Smooth muscle cell (in vitro differentiated cells): ENCODE results near the gene TLE7. TPM values are rescaled to one million over a fixed set of nuclear protein-coding genes. Genes with fewer than 3 reads are reported as not detected.

Source experiments
- DNase-seq: peaks from one replicate; lab custom pipeline; 2025; ENCODE audit not compliant: unreplicated experiment; lab: John Stamatoyannopoulos, UW
- H2AFZ ChIP-seq: fragments of 200-600 bp; sonication (generic); 2 replicates; pipeline ENCODE4 v1.6.0; 2016; ENCODE audit warnings: antibody characterized with exemption, low read depth, mild to moderate bottlenecking
- H3F3A ChIP-seq: fragments of 200-600 bp; sonication (generic); 2 replicates; pipeline ENCODE4 v1.6.0; 2017; ENCODE audit warnings: antibody characterized with exemption, low read depth
- H3K27ac ChIP-seq: fragments of 200-600 bp; sonication (generic); 2 replicates; pipeline ENCODE4 v1.5.1; 2016; ENCODE audit warnings: low read depth, mild to moderate bottlenecking
- H3K27me3 ChIP-seq: fragments of 200-600 bp; sonication (generic); 2 replicates; pipeline ENCODE4 v1.6.1; 2016; ENCODE audit warnings: low read depth, mild to moderate bottlenecking
- H3K36me3 ChIP-seq: fragments of 200-600 bp; sonication (generic); 2 replicates; pipeline ENCODE4 v1.5.1; 2016; ENCODE audit warnings: low read depth
- H3K4me1 ChIP-seq: fragments of 200-600 bp; sonication (generic); 2 replicates; pipeline ENCODE4 v1.5.1; 2016; ENCODE audit warnings: low read depth
- H3K4me2 ChIP-seq: fragments of 200-600 bp; sonication (generic); 2 replicates; pipeline ENCODE4 v1.6.0; 2016; ENCODE audit warnings: mild to moderate bottlenecking
- H3K4me3 ChIP-seq: fragments of 200-600 bp; sonication (generic); 2 replicates; pipeline ENCODE4 v1.5.1; 2016; ENCODE audit warnings: mild to moderate bottlenecking
- H3K79me2 ChIP-seq: fragments of 200-600 bp; sonication (generic); 2 replicates; pipeline ENCODE4 v1.6.0; 2016; ENCODE audit warnings: low read depth, mild to moderate bottlenecking
- H3K9ac ChIP-seq: fragments of 200-600 bp; sonication (generic); 2 replicates; pipeline ENCODE4 v1.6.0; 2016; ENCODE audit warnings: low read depth
- H3K9me3 ChIP-seq: fragments of 200-600 bp; sonication (generic); replicated peaks from 2 replicates; pipeline ENCODE4 v1.5.1; 2016; ENCODE audit warnings: low read depth
- H4K20me1 ChIP-seq: fragments of 200-600 bp; sonication (generic); 2 replicates; pipeline ENCODE4 v1.6.0; 2016; ENCODE audit warnings: low read depth
- WGBS: methylation state at CpG from one replicate; pipeline ENCODE4 v1.1.7; 2016; ENCODE audit warnings: low lambda C conversion rate; 5-methylcytosine and 5-hydroxymethylcytosine counted together
- polyA plus RNA-seq: library from polyadenylated mRNA; unstranded; fragments of >200 nt; fragmentation: Nextera tagmentation; extraction: Ambion mirVana; gene quantifications from 2 replicates; pipeline ENCODE4 v1.2.1, GENCODE V29; 2016
- total RNA-seq: library from RNA; depleted of rRNA; stranded (reverse); fragments of >200 nt; gene quantifications from 2 replicates; pipeline ENCODE4 v1.2.3, GENCODE V29; 2014
- TF ChIP-seq, protein P1 (sequence below): fragments of 200-600 bp; sonication (generic); IDR thresholded peaks from 2 replicates; pipeline ENCODE4 v1.5.1; 2017; ENCODE audit warnings: borderline replicate concordance, mild to moderate bottlenecking, antibody characterized with exemption; ENCODE audit not compliant: insufficient read depth, poor library complexity, severe bottlenecking

Gene TLE7
- total and polyA plus RNA-seq, 2 experiments from 2014 or later = not detected

DNA sequence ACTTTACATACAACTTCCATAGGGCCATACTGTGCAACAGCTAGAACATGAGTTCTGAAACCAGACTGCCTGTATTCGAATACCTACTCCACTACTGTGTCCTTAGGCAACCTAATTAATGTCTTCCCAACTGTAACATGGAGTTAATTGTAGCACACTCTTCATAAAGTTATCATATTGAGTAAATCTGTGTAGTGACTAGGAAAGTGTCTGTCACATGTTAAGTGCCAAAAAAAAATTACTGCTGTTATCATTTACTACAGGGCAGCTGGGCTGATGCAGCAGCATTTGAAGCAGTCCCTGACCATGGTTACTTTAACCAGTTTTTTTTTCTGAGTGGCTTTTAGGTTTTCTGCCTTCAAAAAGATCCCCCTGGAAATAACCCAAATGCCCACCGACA is 31.1 kb upstream of the TLE7 start:
- Histone ChIP-seq H2AFZ (no peak overlapping the region), H3K36me3 (no peaks in the 10 kb centered on the region), H4K20me1 (no peaks in the 10 kb centered on the region), H3K4me1 (no peaks in the 10 kb centered on the region), H3K4me2 (no peak overlapping the region), H3K9ac (no peak overlapping the region), H3F3A (no peaks in the 10 kb centered on the region), H3K27ac (no peak overlapping the region), H3K79me2 (no peaks in the 10 kb centered on the region), H3K9me3 (no peaks in the 10 kb centered on the region), H3K27me3 (no peaks in the 10 kb centered on the region), H3K4me3 (no peak overlapping the region)
- no peak for DNase-seq
- TF ChIP-seq, protein P1, sequence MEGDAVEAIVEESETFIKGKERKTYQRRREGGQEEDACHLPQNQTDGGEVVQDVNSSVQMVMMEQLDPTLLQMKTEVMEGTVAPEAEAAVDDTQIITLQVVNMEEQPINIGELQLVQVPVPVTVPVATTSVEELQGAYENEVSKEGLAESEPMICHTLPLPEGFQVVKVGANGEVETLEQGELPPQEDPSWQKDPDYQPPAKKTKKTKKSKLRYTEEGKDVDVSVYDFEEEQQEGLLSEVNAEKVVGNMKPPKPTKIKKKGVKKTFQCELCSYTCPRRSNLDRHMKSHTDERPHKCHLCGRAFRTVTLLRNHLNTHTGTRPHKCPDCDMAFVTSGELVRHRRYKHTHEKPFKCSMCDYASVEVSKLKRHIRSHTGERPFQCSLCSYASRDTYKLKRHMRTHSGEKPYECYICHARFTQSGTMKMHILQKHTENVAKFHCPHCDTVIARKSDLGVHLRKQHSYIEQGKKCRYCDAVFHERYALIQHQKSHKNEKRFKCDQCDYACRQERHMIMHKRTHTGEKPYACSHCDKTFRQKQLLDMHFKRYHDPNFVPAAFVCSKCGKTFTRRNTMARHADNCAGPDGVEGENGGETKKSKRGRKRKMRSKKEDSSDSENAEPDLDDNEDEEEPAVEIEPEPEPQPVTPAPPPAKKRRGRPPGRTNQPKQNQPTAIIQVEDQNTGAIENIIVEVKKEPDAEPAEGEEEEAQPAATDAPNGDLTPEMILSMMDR = no peak
- 96% methylated on average over 2 of the region's 2 CpGs for WGBS

DNA sequence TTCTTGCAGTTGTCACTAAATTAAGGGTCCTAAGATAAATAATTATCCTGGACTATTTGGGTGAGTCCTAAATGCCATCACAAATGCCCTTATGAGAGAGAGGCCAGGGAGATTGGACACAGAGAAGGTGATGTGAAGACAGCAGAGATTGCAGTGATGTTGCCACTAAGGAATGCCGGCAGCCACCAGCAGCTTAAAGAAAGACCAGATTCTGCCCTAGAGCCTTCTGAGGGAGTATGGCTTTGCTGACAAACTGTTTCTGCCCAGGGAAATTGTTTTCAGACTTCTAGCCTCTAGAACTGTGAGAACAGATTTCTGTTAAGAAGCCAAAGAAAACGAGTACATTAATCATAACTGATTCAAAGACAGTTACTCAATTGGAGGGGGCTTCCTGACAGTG is 30.2 kb upstream of the TLE7 start:
- 63% methylated on average over 2 of the region's 2 CpGs for WGBS
- Histone ChIP-seq H3K27ac (no peak overlapping the region), H3K27me3 (no peaks in the 10 kb centered on the region), H3K4me3 (no peak overlapping the region), H3K4me2 (no peak overlapping the region), H3K79me2 (no peaks in the 10 kb centered on the region), H3K4me1 (no peaks in the 10 kb centered on the region), H3K9me3 (no peaks in the 10 kb centered on the region), H3K36me3 (no peaks in the 10 kb centered on the region), H3K9ac (no peak overlapping the region), H4K20me1 (no peaks in the 10 kb centered on the region), H3F3A (no peaks in the 10 kb centered on the region), H2AFZ (no peak overlapping the region)
- DNase-seq = no peak
- TF ChIP-seq, protein P1 = no peak

DNA sequence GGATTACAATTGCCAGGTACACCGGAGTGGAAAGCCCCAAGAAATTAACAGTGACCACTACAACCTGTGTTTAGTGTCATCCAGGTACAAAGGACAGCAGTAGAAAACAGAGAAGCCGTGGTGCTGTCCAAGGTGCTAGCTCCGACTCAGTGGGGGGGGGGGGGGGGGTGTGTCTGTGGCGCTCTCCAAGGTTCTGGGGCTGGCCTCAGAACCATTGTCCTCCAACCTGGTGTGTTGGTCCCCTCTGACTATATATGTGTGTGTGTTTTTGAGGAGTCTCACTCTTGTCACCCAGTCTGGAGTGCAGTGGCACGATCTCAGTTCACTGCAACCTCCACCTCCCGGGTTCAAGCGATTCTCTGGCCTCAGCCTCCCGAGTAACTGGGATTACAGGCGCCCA is 26.0 kb upstream of the TLE7 start:
- H3K4me3 ChIP-seq = no peak overlapping the region
- no peak overlapping the region for H3K27ac ChIP-seq
- no peak overlapping the region for H2AFZ ChIP-seq
- no peaks in the 10 kb centered on the region for H3K36me3 ChIP-seq
- H4K20me1 ChIP-seq = no peaks in the 10 kb centered on the region
- peak; percentile 8 for DNase-seq
- no peaks in the 10 kb centered on the region for H3F3A ChIP-seq
- no peaks in the 10 kb centered on the region for H3K9me3 ChIP-seq
- no peak overlapping the region for H3K9ac ChIP-seq
- WGBS = 43% methylated on average over 8 of the region's 9 CpGs
- no peaks in the 10 kb centered on the region for H3K27me3 ChIP-seq
- H3K4me1 ChIP-seq = peaks cover 1% of the 10 kb centered on the region
- no peak overlapping the region for H3K4me2 ChIP-seq
- TF ChIP-seq, protein P1 = no peak
- no peaks in the 10 kb centered on the region for H3K79me2 ChIP-seq

DNA sequence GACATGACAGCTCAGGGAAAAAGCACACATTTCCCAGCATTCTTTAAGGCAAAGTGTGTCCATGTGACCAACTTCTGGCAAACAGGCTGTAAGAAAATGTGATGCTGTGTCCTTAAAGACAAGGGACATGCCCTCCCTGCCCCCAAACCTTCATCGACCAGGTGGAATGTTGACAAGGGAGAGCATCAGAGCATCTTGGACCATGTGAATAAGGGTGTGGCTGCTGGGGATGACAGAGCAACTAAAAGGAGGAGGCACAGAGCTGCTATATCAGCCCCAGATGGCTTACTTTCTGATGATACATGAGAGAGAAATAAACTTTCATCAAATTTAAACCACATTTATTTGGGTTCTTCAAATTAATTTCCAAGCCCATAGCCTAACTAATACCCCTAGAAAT is 22.4 kb upstream of the TLE7 start:
- H3K27ac ChIP-seq = no peak overlapping the region
- no peaks in the 10 kb centered on the region for H3K36me3 ChIP-seq
- H3K9ac ChIP-seq = no peak overlapping the region
- peaks cover 18% of the 10 kb centered on the region for H3K79me2 ChIP-seq
- H3F3A ChIP-seq = no peaks in the 10 kb centered on the region
- H3K4me2 ChIP-seq = no peak overlapping the region
- H3K27me3 ChIP-seq = no peaks in the 10 kb centered on the region
- no peak for DNase-seq
- peaks cover 17% of the 10 kb centered on the region for H3K4me1 ChIP-seq
- WGBS = 59% methylated on average over 1 of the region's 1 CpG
- no peak overlapping the region for H2AFZ ChIP-seq
- no peaks in the 10 kb centered on the region for H4K20me1 ChIP-seq
- no peaks in the 10 kb centered on the region for H3K9me3 ChIP-seq
- no peak overlapping the region for H3K4me3 ChIP-seq
- TF ChIP-seq, protein P1 = no peak
